GM12801 (cell line): ENCODE results near the gene AUTS2.

Source experiments
- CTCF ChIP-seq: IDR thresholded peaks from one replicate; pipeline ENCODE4 v1.5.1; 2011; ENCODE audit warnings: control low read depth; ENCODE audit not compliant: insufficient read length; ENCODE audit errors: extremely low read depth

AUTS2 gene

DNA sequence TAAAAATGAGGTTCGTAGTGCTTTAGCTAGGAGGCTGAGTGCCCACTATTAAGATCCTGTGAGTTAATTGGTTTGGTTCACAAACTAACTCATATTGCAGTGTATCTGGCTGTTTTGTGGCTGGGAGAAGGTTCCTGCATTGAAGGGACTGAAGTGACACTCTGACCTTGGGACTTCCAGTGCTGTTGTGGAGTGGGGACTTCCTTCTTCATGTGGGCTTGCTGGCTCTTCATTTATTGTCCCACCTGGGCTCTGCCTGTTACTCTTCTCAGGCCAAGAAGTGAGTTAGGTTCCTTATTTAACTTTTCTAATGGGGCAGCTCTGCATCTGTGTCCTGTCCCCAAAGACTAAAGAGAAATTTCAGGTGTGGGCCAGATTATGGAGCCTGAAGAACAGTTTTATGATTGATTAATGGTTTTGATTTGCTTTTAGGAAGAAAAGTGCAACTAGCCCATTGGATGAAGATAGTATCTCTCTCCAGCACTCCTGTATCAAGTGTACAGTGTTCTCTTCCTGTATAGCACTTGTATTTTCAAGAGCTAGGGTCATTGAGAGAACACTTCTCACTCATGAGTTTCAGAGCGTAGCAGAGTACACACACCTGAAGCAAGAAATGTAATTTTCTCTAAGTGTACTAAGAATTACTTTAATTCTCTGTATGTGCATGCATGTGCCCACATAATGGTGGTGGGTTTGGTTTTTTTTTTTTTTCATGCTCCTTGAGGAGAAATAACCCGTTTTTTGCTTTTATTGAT is 54.8 kb downstream of the AUTS2 start:
- no peak for TF ChIP-seq CTCF

DNA sequence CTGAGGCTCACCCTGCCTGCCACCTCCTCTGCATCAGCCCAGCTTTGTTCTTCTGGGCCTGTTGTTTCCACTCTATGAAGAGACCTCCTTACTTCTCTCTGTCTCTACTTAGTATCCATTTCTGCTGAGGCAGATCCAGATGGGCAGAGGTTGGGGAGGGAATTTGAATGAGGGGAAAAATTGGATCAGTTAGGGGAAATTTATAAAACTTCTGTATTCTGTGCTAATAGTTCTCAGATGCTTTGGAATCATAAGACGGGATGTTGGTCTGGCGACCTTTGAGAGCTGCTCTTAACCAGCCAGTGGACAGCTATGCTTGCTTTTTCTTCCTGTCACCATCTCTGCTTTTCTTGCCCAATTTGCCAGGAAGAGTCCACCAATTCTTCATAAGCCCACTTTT is 55.5 kb downstream of the AUTS2 start:
- no peak for TF ChIP-seq CTCF

DNA sequence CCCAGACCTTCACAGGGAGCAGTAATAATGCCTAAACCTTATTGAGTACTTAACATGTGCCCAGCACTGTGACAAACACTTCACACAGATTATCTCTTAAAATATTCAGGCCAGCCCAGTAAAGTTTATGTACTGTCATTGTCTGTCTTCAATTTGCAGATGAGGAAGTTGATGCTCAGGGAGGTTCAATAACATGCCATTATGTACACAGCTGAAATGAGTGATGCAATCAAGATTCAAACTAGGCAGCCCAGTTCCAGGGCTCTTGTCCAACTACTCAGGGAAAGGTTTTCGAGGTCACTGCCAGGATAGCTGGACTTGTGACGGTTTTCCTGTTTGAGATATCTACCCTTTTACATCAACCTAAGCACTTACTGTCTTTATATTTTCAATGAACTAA is 56.1 kb downstream of the AUTS2 start:
- no peak for TF ChIP-seq CTCF

DNA sequence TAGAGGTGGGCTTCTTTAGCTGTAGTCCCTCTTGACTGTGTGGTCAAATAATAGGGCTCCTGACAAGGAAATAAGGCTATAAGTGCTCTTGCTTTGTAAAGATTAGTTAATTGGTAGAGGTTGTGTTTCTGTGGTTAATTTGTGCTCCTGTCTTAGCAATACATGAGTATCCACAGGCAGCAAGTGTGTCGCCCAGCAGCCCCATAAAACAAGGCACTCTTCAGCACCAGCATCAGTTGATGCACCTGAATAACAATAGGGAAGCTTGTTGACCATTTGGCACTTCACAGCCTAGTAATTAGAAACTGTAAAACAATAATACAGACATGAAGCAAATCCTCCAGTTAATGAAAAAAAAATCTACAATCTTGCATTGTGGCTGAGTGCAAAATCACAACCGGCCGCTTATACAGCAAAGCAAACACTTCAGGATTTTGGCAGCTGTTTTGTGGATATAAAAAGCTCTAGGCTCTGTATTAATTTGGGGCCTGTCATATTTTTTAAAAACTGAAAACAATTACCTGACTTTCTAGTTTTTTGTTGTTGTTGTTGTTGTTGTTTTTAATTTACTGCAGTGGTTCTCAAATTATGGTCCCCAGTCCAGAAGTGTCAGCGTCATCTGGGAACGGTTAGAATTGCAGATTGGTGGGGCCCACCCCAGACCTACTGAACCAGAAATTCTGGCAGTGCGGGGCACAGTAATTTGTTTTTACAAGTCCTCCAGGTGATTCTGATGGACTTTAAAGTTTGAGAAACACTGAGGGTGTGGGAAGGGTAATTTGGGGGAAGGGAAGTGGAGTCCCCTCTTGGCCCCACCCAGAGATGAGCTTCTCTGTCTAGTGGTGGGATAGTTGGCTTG is 56.8 kb downstream of the AUTS2 start:
- TF ChIP-seq CTCF, result no peak

GRCh38 chr7:69656077-69656476 is 57.8 kb downstream of the AUTS2 start:
- no peak for TF ChIP-seq CTCF

DNA sequence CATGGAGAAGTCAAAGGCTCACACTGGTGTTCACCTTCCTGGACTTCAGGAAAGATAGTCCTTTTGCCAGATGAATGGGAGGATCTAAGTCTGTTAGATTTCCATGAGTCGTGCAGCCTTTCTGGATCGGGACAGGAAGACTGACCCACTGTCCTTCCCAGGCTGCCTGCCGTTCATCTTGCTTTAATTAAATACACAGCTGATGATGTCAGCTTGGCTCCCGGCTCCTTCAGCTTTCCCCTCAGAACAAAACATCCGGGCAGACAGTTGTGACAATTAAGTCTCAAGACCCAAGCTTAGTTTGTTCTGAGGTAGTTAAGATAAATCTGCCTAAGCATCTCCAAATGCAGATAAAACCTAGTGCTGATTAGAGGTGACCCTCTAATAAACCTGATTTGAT is 58.6 kb downstream of the AUTS2 start:
- no peak for TF ChIP-seq CTCF

GRCh38 chr7:69657331-69657730 is 59.1 kb downstream of the AUTS2 start:
- TF ChIP-seq CTCF, result no peak
